ENCODE measurements around the gene CHD3. TPM values are rescaled to one million over a fixed set of nuclear protein-coding genes. Genes with fewer than 3 reads are reported as not detected.

Gene CHD3
- total and polyA plus RNA-seq, 2 donors (not counting 3 experiments of a cell fraction or from before 2014, with no cell fraction given), result 102 to 185 TPM

GRCh38 chr17:7843257-7843535 lies 45.4 kb upstream of the CHD3 start:
- BruUV-seq (replicated peaks), result TSS peak; percentile 89
- dilution Hi-C loops (cut with MboI; ENCODE audit: extremely low pct_ligation_motif_present, low sequenced_read_pairs) (no loop called here), intact Hi-C loops (cut with micrococcal nuclease) (loop anchor here (1.0 to 10.0 kb wide), 4 partner anchors 8 to 279 kb away; partner anchors contain the start of genes FXR2, HES7, TP53 and WRAP53)
- Histone ChIP-seq H3K36me3 (ENCODE audit: control insufficient read depth in 2 of 2, extremely low read depth in 1 of 2, insufficient read depth in 2 of 2, low read length in 2 of 2) (peaks cover 0 to 16% of the 10 kb centered on the region in 2 experiments), H3K4me2 (ENCODE audit: insufficient read depth, low read length) (peak overlapping the region; percentile 62), H2AFZ (ENCODE audit: low read depth, low read length) (no peak overlapping the region), H3K9ac (replicated peaks; ENCODE audit: extremely low read depth, insufficient read depth, low read length) (peak overlapping the region; percentile 99), H3K9me3 (replicated peaks; ENCODE audit: control insufficient read depth, insufficient read depth, low read length) (no peaks in the 10 kb centered on the region), H3K4me3 (replicated peaks in 1 of 3; ENCODE audit: insufficient read depth in 1 of 3, low read depth in 1 of 3, low read length in 3 of 3) (peak overlapping the region; percentile 45 to 71 (median 58)), H3K79me2 (ENCODE audit: control insufficient read depth, insufficient read depth, low read length) (peaks cover 10% of the 10 kb centered on the region), H3K27me3 (ENCODE audit: control insufficient read depth in 2 of 2, insufficient read depth in 2 of 2, low read length in 2 of 2) (no peaks in the 10 kb centered on the region), H3K4me1 (ENCODE audit: control insufficient read depth, extremely low read depth, insufficient read depth, low read length) (peaks cover 17% of the 10 kb centered on the region), H4K20me1 (replicated peaks; ENCODE audit: control insufficient read depth, extremely low read depth, insufficient read depth, low read length) (no peaks in the 10 kb centered on the region), H3K9me1 (replicated peaks; ENCODE audit: control insufficient read depth, extremely low read depth, insufficient read depth, low read length) (no peaks in the 10 kb centered on the region), H3K27ac (ENCODE audit: insufficient read depth, low read depth, low read length) (peak overlapping the region; percentile 99)
- no peak for FAIRE-seq
- DNase-seq (ENCODE audit: low read depth, low spot score), result no peak
- ChIA-PET CTCF (interaction anchor here (0.9 to 1.8 kb wide), 3 partner anchors 8 to 100 kb away, joined by 3 to 7 read pairs (median 5); partner anchors contain the start of gene NAA38), POLR2A (interaction anchor here (1.1 to 2.0 kb wide), 2 partner anchors 13 to 14 kb away, joined by 4 to 12 read pairs; partner anchors contain the start of genes CYB5D1 and NAA38)
- TF ChIP-seq POLR2AphosphoS5 (IDR thresholded peaks at IDR 0.05; ENCODE audit: insufficient read depth, low read depth, low read length) (peak; percentile 0), FOS (IDR thresholded peaks at IDR 0.05; ENCODE audit: borderline replicate concordance, insufficient read depth, low read length) (no peak), MYC (IDR thresholded peaks at IDR 0.05; ENCODE audit: low read depth, low read length) (no peak)

GRCh38 chr17:7843536-7844291 lies 44.9 kb upstream of the CHD3 start:
- no peak overlapping the region for H2AFZ ChIP-seq (ENCODE audit: low read depth, low read length)
- DNase-seq (ENCODE audit: low read depth, low spot score) (peak; percentile 86), FAIRE-seq (peak; percentile 84)
- ChIA-PET CTCF (interaction anchor here (1.6 to 1.8 kb wide), 2 partner anchors 9 to 13 kb away, joined by 5 to 7 read pairs; partner anchors contain the start of gene NAA38), POLR2A (interaction anchor here (1.5 to 2.0 kb wide), 2 partner anchors 9 to 14 kb away, joined by 6 to 12 read pairs; partner anchors contain the start of genes CYB5D1 and NAA38)
- H3K4me3 ChIP-seq (replicated peaks in 1 of 3; ENCODE audit: insufficient read depth in 1 of 3, low read depth in 1 of 3, low read length in 3 of 3), result peak overlapping the region; percentile 45 to 71 (median 60)
- BruUV-seq (replicated peaks), result no TSS peak
- H3K27me3 ChIP-seq (ENCODE audit: control insufficient read depth in 2 of 2, insufficient read depth in 2 of 2, low read length in 2 of 2), result no peaks in the 10 kb centered on the region
- no peaks in the 10 kb centered on the region for H3K9me3 ChIP-seq (replicated peaks; ENCODE audit: control insufficient read depth, insufficient read depth, low read length)
- H3K9me1 ChIP-seq (replicated peaks; ENCODE audit: control insufficient read depth, extremely low read depth, insufficient read depth, low read length), result no peaks in the 10 kb centered on the region
- peak overlapping the region; percentile 99 for H3K9ac ChIP-seq (replicated peaks; ENCODE audit: extremely low read depth, insufficient read depth, low read length)
- intact Hi-C loops (cut with micrococcal nuclease) (loop anchor here (1.0 to 10.0 kb wide), 6 partner anchors 8 to 279 kb away; partner anchors contain the start of genes FXR2, HES7, NAA38 and TP53), dilution Hi-C loops (cut with MboI; ENCODE audit: extremely low pct_ligation_motif_present, low sequenced_read_pairs) (no loop called here)
- no peaks in the 10 kb centered on the region for H4K20me1 ChIP-seq (replicated peaks; ENCODE audit: control insufficient read depth, extremely low read depth, insufficient read depth, low read length)
- peaks cover 10% of the 10 kb centered on the region for H3K79me2 ChIP-seq (ENCODE audit: control insufficient read depth, insufficient read depth, low read length)
- H3K4me1 ChIP-seq (ENCODE audit: control insufficient read depth, extremely low read depth, insufficient read depth, low read length), result peaks cover 14% of the 10 kb centered on the region
- H3K4me2 ChIP-seq (ENCODE audit: insufficient read depth, low read length), result peak overlapping the region; percentile 80
- peak overlapping the region; percentile 99 for H3K27ac ChIP-seq (ENCODE audit: insufficient read depth, low read depth, low read length)
- peaks cover 0 to 16% of the 10 kb centered on the region in 2 experiments for H3K36me3 ChIP-seq (ENCODE audit: control insufficient read depth in 2 of 2, extremely low read depth in 1 of 2, insufficient read depth in 2 of 2, low read length in 2 of 2)
- TF ChIP-seq MAX (IDR thresholded peaks at IDR 0.05; ENCODE audit: insufficient read depth, insufficient read length) (peak; percentile 69), EZH2 (IDR thresholded peaks at IDR 0.05; ENCODE audit: borderline replicate concordance, low read depth, low read length, severe bottlenecking) (no peak), MYC (IDR thresholded peaks at IDR 0.05; ENCODE audit: low read depth, low read length) (peak; percentile 32), JUN (IDR thresholded peaks at IDR 0.05; ENCODE audit: borderline replicate concordance, insufficient read depth, insufficient read length, low read depth) (no peak)
